ENCODE results near the gene RPGR.

Gene RPGR, protein sequence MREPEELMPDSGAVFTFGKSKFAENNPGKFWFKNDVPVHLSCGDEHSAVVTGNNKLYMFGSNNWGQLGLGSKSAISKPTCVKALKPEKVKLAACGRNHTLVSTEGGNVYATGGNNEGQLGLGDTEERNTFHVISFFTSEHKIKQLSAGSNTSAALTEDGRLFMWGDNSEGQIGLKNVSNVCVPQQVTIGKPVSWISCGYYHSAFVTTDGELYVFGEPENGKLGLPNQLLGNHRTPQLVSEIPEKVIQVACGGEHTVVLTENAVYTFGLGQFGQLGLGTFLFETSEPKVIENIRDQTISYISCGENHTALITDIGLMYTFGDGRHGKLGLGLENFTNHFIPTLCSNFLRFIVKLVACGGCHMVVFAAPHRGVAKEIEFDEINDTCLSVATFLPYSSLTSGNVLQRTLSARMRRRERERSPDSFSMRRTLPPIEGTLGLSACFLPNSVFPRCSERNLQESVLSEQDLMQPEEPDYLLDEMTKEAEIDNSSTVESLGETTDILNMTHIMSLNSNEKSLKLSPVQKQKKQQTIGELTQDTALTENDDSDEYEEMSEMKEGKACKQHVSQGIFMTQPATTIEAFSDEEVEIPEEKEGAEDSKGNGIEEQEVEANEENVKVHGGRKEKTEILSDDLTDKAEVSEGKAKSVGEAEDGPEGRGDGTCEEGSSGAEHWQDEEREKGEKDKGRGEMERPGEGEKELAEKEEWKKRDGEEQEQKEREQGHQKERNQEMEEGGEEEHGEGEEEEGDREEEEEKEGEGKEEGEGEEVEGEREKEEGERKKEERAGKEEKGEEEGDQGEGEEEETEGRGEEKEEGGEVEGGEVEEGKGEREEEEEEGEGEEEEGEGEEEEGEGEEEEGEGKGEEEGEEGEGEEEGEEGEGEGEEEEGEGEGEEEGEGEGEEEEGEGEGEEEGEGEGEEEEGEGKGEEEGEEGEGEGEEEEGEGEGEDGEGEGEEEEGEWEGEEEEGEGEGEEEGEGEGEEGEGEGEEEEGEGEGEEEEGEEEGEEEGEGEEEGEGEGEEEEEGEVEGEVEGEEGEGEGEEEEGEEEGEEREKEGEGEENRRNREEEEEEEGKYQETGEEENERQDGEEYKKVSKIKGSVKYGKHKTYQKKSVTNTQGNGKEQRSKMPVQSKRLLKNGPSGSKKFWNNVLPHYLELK

DNA sequence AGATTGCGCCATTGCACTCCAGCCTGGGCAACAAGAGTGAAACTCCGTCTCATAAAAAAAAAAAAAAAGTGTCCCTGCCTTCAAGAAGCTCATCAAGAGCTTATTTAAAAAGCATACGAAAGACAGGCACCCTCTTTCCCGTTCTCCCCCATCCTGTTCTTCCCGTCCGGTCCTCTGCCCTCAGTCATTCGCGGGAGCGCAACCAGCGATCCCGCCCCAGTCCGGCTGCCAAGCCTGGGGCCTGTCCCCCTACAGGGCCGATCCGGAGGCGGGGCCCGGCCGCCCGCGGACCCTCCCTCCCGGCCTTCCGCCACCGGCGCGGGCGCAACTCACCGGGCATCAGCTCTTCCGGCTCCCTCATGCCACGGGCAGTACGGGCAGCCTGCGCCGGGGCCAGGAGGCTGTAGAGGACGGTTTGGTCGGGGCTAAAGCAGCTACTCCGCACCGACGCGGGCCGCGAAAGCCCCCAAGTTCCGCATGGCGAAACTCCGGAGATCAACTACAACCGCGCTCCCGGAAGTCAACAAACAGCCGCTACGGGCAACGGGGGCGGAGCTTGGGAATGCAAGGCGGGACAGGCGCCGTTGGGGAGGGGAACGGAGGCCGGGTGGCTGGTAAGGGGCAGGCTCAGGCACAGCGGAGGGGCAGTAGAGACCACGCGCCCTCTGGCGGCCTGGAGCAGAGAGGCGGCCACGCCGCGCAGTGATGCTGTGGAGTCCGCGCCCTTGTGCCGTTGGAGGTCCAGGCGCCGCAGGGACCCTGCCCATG is at the start of gene RPGR:
Gene RPGR, minus strand, starts transcription at position 503 of the 768 bp plus-strand sequence. Its CDS starts 142 bp downstream, at position 361.
- DNase-seq (ENCODE audit: low spot score) = peak; percentile 93

- no peak for DNase-seq (ENCODE audit: low spot score)
Observed at GRCh38 chrX:38376747-38377146, 49.4 kb upstream of the RPGR start.

DNA sequence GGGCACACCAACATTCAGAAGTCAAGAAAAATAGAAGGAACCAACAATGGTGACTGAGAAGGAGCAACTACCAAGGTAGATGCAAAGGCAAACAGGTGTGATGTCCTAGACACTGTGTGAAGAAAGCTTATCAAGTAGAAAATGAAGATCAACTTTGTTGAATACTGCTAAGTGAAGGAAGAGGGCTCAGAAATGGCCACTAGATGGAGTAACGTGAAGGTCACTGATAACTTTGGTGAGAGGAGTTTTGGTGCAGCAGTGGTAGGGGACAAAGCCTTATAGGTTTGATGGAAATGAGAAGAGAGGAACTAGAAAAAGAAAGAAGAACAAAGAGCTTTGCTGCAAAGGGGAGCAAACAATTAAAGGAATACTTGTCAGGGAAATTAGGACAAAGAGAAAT is 48.6 kb upstream of the RPGR start:
- DNase-seq (ENCODE audit: low spot score) = no peak

- no peak for DNase-seq (ENCODE audit: low spot score)
Observed at GRCh38 chrX:38374431-38374830, 47.1 kb upstream of the RPGR start.

- DNase-seq (ENCODE audit: low spot score) = no peak
Observed at GRCh38 chrX:38371641-38372040, 44.3 kb upstream of the RPGR start.

- no peak for DNase-seq (ENCODE audit: low spot score)
Observed at GRCh38 chrX:38368774-38369173, 41.5 kb upstream of the RPGR start.

- no peak for DNase-seq (ENCODE audit: low spot score)
Observed at GRCh38 chrX:38365954-38366353, 38.6 kb upstream of the RPGR start.

DNA sequence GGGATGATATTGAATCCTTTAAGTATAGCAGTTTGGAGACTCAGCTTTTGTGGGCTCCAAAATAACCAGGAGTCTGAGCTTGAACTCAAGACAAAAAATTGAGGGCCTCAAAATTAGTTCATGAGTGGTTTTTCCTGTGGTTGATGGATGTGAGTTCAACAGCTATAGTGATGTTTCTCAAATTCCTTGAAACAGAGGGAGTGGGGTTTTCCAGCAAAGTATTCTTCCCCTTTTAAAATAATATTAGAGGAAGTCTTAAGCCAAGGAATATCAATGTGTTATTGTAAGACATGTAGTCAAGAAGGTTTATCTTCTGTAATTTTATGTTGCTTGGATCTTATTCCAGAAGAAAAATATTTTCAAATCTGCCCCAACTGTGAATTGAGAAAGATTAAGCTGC is 35.7 kb upstream of the RPGR start:
- DNase-seq (ENCODE audit: low spot score) = no peak

DNA sequence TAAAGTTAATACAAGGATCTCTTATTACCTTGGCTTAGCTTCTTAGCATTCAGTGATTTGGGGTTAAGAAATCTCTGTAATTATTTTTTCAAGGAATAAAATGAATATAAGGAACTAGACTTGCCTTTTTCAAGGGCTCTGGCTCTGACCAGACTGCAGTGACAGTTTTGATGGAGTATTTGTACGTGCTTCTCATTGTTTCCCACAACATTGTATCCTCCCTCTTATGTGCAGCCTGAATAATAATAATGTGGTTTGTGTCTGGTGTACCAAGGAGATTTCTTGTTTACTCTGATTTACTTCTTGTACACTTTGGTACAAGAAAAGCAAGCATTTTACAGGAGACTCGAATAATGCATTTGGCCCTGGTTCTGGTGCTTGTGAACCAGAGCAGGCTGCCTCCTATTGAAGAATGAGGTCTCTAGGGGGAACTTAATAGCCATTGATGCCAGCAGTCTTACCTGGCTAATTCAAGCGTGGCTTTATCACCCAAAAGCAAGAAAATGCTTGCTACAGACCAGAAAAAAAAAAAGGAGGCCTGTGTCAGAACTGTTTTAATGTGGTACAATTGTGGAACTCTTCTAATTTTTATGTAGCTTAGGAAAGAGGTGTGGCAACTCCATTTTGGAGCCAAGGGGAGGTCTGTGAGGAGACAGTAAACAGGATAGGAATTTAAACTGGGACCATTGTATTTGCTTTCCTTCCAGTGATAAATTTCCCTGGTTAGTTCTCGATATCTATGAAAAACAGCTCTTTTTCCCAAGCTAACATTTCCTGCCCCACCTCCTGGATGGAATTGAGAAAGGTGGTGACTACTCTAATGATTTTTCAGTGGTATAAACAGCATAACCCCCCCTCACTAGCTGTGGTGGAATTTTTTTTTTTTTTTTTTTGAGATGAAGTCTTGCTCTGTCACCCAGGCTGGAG is 30.7 kb upstream of the RPGR start:
- no peak for DNase-seq (ENCODE audit: low spot score)

DNA sequence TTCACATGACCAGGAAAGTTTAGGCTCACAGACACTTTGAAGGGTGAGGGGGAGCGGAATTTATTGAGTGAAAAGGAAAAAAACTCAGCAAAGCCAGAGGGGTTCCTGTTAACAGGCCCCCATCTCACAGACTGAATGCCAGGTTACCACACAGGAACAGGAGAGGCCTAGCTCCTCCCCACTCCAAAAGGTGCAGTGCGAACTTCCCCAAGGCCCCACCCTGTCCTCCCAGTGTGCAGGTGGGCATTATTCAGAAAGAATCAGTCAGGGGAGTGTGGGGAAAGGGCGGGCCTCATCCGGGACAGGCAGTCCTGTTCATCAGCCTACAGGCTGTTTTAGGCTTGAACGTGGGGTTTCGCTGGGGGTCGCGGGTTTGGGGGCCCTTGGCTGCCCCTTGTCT is 29.1 kb upstream of the RPGR start:
- no peak for DNase-seq (ENCODE audit: low spot score)

DNA sequence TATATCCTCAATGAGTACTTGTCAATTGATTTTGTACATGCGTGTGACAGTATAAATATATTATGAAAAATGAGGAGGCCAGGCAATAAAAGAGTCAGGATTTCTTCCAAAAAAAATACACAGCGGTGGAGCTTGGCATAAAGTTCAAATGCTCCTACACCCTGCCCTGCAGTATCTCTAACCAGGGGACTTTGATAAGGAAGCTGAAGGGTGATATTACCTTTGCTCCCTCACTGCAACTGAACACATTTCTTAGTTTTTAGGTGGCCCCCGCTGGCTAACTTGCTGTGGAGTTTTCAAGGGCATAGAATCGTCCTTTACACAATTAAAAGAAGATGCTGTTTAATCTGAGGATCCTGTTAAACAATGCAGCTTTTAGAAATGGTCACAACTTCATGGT is 25.1 kb upstream of the RPGR start, which contains the start of gene OTC:
Gene OTC, plus strand, starts transcription at position 243 of the 400 bp plus-strand sequence. Its CDS starts 93 bp downstream, at position 336.
- DNase-seq (ENCODE audit: low spot score) = no peak

DNA sequence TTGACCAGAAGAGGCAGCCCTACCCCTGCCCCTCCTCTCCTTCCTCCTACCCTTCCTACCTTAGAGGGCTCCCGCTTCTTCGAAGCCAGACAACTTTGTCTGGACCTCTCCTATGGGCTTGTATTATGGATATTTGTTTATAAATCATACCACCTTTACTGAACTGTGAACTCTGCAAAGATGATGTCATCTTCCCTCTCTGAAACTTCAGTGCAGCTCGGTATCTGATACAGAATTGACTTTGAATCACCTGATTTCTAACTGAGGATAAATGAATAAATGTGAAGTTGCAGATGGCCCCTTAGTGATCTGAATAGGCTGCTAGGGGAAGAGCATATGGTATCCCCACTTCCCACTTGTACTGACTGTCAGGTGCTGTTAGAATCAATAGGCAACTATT is 24.0 kb upstream of the RPGR start:
- no peak for DNase-seq (ENCODE audit: low spot score)

GRCh38 chrX:38347136-38347535 is 19.8 kb upstream of the RPGR start:
- DNase-seq (ENCODE audit: low spot score) = no peak

DNA sequence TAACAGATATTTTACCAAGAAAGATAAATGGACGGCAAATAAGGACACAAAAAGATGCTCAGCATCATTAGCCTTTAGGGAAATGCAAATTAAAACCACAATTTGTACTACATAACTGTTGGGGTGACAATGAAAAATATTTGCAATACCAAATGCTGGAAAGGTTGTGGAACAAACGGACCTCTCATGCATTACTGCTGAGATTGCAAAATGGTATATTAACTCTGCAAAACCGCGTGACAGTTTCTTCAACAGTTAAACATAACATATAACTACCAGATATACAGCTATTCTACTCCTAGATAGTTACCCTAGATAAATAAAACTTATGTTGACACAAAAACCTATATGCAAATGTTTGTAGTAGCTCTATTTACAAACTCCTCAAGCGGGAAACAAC is 18.8 kb upstream of the RPGR start:
- DNase-seq (ENCODE audit: low spot score) = no peak

DNA sequence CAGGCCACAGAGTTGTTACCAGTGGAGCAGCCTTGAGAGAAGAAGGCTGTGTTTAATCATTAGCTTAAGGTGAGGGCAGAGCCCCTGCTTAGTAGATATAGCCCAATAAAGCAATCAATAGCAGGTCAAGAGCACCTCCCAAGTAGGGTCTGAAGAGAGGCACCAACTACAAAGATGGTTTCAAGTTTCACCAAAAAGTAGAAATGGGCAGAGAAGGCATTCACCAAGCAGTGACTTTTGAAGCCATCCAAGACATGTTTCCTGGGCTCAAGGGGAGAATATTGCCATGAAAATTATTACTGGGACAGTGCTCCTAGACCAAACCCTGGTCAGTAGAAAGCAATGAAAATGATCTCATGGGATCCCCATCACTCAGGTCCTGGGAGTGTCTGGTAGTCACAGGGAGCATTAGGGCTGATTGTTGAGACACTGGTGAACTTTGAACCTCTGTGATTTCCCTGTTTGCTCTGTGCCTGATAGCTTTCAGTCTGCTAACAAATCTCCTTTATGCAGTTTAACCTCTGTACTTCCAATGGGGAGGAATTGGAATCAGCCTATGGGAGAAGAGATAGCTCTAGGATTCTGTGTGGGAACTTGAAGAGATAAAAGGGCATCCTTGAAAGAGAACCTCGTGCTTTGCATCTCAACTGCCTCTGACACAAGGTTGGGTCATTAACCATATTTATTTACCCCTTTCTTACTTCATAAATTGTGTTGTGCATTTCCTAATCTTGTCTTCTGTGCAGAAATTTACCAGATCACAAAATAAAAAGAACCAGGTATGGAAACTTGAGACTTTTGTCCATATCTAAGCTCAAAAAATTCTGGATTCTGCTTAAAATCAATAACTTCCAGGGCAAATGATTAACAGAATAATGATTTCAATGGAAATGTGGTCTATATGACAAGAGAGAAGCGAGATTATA is 15.8 kb upstream of the RPGR start:
- no peak for DNase-seq (ENCODE audit: low spot score)

DNA sequence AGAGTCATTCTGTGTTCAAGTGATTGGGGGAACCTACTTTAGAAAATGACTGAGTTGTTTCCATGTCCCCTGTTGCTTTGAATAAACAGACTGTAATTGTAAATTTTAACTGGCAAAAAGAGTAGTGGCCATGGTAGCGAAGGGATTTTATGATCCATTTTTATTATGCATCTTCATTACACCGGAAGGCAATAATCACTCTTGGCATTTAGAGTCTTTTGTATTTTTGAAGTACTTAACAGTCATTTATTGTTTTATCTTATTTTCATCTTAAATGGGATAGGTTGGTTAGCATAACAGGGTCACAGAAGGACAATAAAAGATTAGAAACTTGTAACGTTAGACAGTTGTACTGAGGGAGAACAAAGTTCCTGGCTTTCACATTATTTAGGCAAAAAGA is 14.1 kb upstream of the RPGR start:
- DNase-seq (ENCODE audit: low spot score) = no peak

- DNase-seq (ENCODE audit: low spot score) = no peak
Observed at GRCh38 chrX:38336538-38337240, 9.4 kb upstream of the RPGR start.

DNA sequence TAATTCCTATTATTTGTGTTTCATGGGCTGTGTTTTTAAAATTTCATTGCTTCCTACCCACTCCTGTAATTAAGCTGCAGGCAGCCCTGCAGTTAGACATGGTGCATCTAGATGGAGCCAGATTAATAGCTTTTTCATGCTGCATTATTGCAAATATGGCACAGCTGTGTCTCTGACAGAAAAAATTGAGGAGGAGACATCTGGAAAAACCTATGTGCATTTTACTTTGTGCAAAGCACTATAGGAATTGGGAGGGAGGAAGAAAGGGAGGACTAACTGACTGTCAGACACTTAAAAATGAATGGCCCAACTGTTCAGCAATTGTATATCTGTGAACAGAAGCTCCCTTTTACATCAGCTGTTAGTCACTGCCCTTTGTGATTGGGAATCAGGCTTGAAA is 8.1 kb upstream of the RPGR start:
- no peak for DNase-seq (ENCODE audit: low spot score)

DNA sequence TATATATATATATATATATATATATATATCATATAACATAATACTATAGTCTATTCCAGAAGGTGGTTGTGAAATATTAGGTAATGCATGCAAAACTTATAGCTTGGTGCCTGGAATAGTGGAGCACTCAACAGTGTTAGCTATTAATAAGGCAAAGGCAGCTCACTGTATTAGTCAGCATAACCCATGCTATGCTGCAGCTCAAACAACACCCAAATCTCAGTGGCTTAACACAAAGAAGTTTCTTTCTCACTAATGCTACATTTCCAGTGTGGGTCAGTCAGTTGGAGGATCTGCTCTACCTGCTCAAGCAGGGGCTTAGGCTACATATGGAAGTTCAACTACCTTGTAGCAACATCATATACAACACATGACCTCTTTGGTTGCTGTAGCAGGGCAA is 5.2 kb upstream of the RPGR start:
- DNase-seq (ENCODE audit: low spot score) = no peak
